Amygdala (tissue), 56 donors: ENCODE measurements around the gene CELSR1.
A peak's percentile ranks its signal among the peaks of the same experiment; 100 is the strongest.

Experiments used
- DNase-seq, 56 donors: peaks; one replicate each; lab custom pipeline; 2025; lab: John Stamatoyannopoulos, UW

The CELSR1 gene

GRCh38 chr22:46537225-46537945, at the start of gene CELSR1:
Gene CELSR1, minus strand, starts transcription at chr22:46537620. Its CDS starts 450 bp downstream, at chr22:46537170.
- DNase-seq, result no peak

- DNase-seq, result no peak
These were observed 49.6 kb upstream of the CELSR1 start for GRCh38 chr22:46587061-46587460.

- DNase-seq, result no peak
These were observed 49.2 kb upstream of the CELSR1 start for GRCh38 chr22:46586531-46587011.

GRCh38 chr22:46586123-46586519, 48.7 kb upstream of the CELSR1 start:
- no peak for DNase-seq

GRCh38 chr22:46585340-46586122, 48.1 kb upstream of the CELSR1 start:
- DNase-seq, result no peak

- DNase-seq, result no peak
These were observed 46.9 kb upstream of the CELSR1 start for GRCh38 chr22:46584081-46584921.

GRCh38 chr22:46583571-46583970, 46.2 kb upstream of the CELSR1 start:
- DNase-seq, result no peak

- DNase-seq, result no peak
These were observed 45.0 kb upstream of the CELSR1 start for GRCh38 chr22:46582281-46582933.

GRCh38 chr22:46581538-46582244, 44.3 kb upstream of the CELSR1 start:
- DNase-seq, result no peak

GRCh38 chr22:46580940-46581537, 43.6 kb upstream of the CELSR1 start:
- DNase-seq, result no peak

GRCh38 chr22:46579751-46580449, 42.5 kb upstream of the CELSR1 start:
- DNase-seq, result no peak

- peak in 4 of 56 donors; percentile 32 to 50 (median 34) for DNase-seq
These were observed 41.6 kb upstream of the CELSR1 start for GRCh38 chr22:46578824-46579561.

- DNase-seq, result no peak
These were observed 40.9 kb upstream of the CELSR1 start for GRCh38 chr22:46578251-46578823.

- DNase-seq, result peak in 1 of 56 donors; percentile 47
These were observed 40.2 kb upstream of the CELSR1 start for GRCh38 chr22:46577368-46578249.

- peak in 13 of 56 donors; percentile 30 to 69 (median 51) for DNase-seq
These were observed 39.3 kb upstream of the CELSR1 start for GRCh38 chr22:46576556-46577367.
